Heart left ventricle (tissue), 16 donors: Measurements from ENCODE around the gene ZFPM1. TPM values are rescaled to one million over a fixed set of nuclear protein-coding genes. Genes with fewer than 3 reads are reported as not detected.
"Not testable (repeated sequence)": the region's sequence is repeated elsewhere in the genome, so short reads cannot be mapped to it uniquely, and the experiment has no call there.

Experiments
- ATAC-seq, 4 donors: fragments of 200-7000 bp; cut with Tn5 transposase; one replicate each; pipeline ENCODE4 v1.9.1; 2020 to 2022; ENCODE audit warnings: moderate library complexity in 4 of 4, mild to moderate bottlenecking in 3 of 4, moderate number of reproducible peaks in 1 of 4
- DNase-seq, 5 donors: peaks; one replicate each; pipeline ENCODE4 v3.0.0-alpha.2; 2020
- H3K27ac ChIP-seq, 12 donors: fragments of 200-600 bp; sonication (generic) in 4 of 12; one replicate each; pipeline versions ENCODE4 v1.5.0 to v1.8.0; 2016 to 2022; ENCODE audit warnings: mild to moderate bottlenecking in 2 of 12
- H3K27me3 ChIP-seq, 9 donors: fragments of 200-600 bp; sonication (generic) in 2 of 9; one replicate each; pipeline versions ENCODE4 v1.5.1 to v1.8.0; 2016 to 2022; ENCODE audit warnings: mild to moderate bottlenecking in 3 of 9
- H3K36me3 ChIP-seq, 9 donors: fragments of 200-600 bp; sonication (generic) in 2 of 9; one replicate each; pipeline versions ENCODE4 v1.5.0 to v1.8.0; 2018 to 2022; ENCODE audit warnings: mild to moderate bottlenecking in 2 of 9
- H3K4me1 ChIP-seq, 12 donors: fragments of 200-600 bp; sonication (generic) in 4 of 12; one replicate each; pipeline versions ENCODE4 v1.5.0 to v1.8.0; 2016 to 2022; ENCODE audit warnings: mild to moderate bottlenecking in 3 of 12
- H3K4me3 ChIP-seq, 12 donors: fragments of 200-600 bp; sonication (generic) in 4 of 12; one replicate each; pipeline versions ENCODE4 v1.5.0 to v1.8.0; 2017 to 2022; ENCODE audit warnings: mild to moderate bottlenecking in 9 of 12, moderate library complexity in 4 of 12
- H3K9me3 ChIP-seq, 12 donors: fragments of 200-600 bp; sonication (generic) in 4 of 12; one replicate each; pipeline versions ENCODE4 v1.5.0 to v1.8.0; 2016 to 2022; ENCODE audit warnings: mild to moderate bottlenecking in 1 of 12
- POLR2A ChIP-seq, 2 donors: fragments of 450-650 bp; IDR thresholded peaks; one replicate each; pipeline ENCODE4 v1.6.1; 2017; ENCODE audit warnings: antibody characterized with exemption in 2 of 2, mild to moderate bottlenecking in 2 of 2, moderate library complexity in 2 of 2
- WGBS, 4 donors: extraction: QIAGEN DNeasy Blood & Tissue Kit in 2 of 4; methylation state at CpG; one replicate each; pipeline versions ENCODE4 v1.1.5 to v1.1.7; 2013 to 2018; 5-methylcytosine and 5-hydroxymethylcytosine counted together
- intact Hi-C, 10 donors: fragments of 100-400 bp; cut with DNase I; formaldehyde crosslinking; loops; one replicate each; pipeline versions ENCODE4 v1.11.1 to v1.14.2; 2022
- polyA plus RNA-seq, 2 donors: library from polyadenylated mRNA; stranded (reverse); fragments of 200-250 nt; gene quantifications; one replicate each; pipeline ENCODE4 v1.2.3, GENCODE V29; 2013
- total RNA-seq, 9 donors: library from RNA; depleted of rRNA in 2 of 9; stranded (reverse); fragments of >200 nt in 2 of 9; fragmentation: NEBNext Ultra II Directional in 3 of 9; extraction: Animal tissue kit (Norgen Biotek cat#: 25700) in 3 of 9; gene quantifications; one replicate each; pipeline versions ENCODE4 v1.1.0 to v1.2.4, GENCODE V29; 2016 to 2023
- TF ChIP-seq, protein P1 (sequence below), 12 donors: fragments of 200-600 bp; sonication (generic) in 4 of 12; IDR thresholded peaks; one replicate each; pipeline versions ENCODE4 v1.5.0 to v1.8.0; 2018 to 2022; ENCODE audit warnings: antibody characterized with exemption in 12 of 12, mild to moderate bottlenecking in 5 of 12
- donor health status: ischemic (EF 13 %, LVEDD 7.1; RV severe dilation, severe dysfunction).
- donor health status: healthy with polysubstance abuse.
- donor health status: DM: no; HTN: yes; CAD: no.
- donor health status: DM: no; HTN: no; CAD: no.
- donor health status: ischemic (EF 25% LVEDD 6.9; RV normal size, moderate dysfunction).
- donor health status: ischemic (EF 25% LVEDD 5.7; RV mildly dilated, moderate dysfunction).
- donor health status: healthy.
- donor health status: DM: yes; HTN: yes; CAD: no.
- donor health status: ischemic (EF 35%, LVEDD 5.7; RV mildly dilated, moderate dysfunction).
- donor health status: nonischemic (EF 11% LVEDD 7.7; RV severe dilation, severe dysfunction).
- donor health status: DM: yes; HTN: yes; CAD: no.
- donor health status: PGD.
- donor health status: ischemic (EF 29% LVEDD 5.4; RV normal size, mild dysfunction).
- donor health status: nonischemic (EF 23%, LVEDD 6.1; RV moderate dilation, normal function).

Gene ZFPM1
- total and polyA plus RNA-seq, 11 donors = 1.3 to 6.3 (median 4.1) TPM

DNA sequence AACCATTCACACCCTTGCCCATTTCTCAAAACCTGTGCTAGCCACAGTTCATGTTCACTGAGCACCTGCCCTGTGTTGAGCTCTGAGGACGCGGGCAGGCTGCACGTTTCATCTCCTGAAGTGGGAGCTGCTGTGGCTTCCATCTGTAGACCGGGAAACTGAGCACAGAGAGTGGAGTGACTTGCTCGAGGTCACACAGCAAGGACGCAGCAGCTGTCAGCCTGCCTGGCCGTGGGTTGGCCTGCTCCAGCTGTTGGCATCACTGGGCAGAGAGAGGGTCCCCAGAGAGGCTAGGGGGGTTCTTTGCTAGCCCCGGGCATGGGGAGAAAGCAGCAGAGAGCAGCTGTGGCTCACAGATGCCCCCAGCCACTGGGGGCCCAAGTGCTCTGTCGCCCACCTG lies 28.8 kb downstream of the ZFPM1 start:
- Histone ChIP-seq H3K4me3 (no peak overlapping the region), H3K4me1 (peaks cover 0 to 34% (median 3%) of the 10 kb centered on the region in 12 donors), H3K36me3 (no peaks in the 10 kb centered on the region), H3K27ac (no peak overlapping the region), H3K27me3 (no peaks in the 10 kb centered on the region), H3K9me3 (no peaks in the 10 kb centered on the region)
- TF ChIP-seq POLR2A (IDR thresholded peaks at IDR 0.05) = no peak
- TF ChIP-seq, protein P1, sequence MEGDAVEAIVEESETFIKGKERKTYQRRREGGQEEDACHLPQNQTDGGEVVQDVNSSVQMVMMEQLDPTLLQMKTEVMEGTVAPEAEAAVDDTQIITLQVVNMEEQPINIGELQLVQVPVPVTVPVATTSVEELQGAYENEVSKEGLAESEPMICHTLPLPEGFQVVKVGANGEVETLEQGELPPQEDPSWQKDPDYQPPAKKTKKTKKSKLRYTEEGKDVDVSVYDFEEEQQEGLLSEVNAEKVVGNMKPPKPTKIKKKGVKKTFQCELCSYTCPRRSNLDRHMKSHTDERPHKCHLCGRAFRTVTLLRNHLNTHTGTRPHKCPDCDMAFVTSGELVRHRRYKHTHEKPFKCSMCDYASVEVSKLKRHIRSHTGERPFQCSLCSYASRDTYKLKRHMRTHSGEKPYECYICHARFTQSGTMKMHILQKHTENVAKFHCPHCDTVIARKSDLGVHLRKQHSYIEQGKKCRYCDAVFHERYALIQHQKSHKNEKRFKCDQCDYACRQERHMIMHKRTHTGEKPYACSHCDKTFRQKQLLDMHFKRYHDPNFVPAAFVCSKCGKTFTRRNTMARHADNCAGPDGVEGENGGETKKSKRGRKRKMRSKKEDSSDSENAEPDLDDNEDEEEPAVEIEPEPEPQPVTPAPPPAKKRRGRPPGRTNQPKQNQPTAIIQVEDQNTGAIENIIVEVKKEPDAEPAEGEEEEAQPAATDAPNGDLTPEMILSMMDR (IDR thresholded peaks at IDR 0.05) = no peak
- WGBS, 4 donors = 84 to 88% (median 86%) methylated on average over 5 to 9 of the region's 9 CpGs
- no peak for DNase-seq
- no peak for ATAC-seq
- intact Hi-C loops = no loop called here

DNA sequence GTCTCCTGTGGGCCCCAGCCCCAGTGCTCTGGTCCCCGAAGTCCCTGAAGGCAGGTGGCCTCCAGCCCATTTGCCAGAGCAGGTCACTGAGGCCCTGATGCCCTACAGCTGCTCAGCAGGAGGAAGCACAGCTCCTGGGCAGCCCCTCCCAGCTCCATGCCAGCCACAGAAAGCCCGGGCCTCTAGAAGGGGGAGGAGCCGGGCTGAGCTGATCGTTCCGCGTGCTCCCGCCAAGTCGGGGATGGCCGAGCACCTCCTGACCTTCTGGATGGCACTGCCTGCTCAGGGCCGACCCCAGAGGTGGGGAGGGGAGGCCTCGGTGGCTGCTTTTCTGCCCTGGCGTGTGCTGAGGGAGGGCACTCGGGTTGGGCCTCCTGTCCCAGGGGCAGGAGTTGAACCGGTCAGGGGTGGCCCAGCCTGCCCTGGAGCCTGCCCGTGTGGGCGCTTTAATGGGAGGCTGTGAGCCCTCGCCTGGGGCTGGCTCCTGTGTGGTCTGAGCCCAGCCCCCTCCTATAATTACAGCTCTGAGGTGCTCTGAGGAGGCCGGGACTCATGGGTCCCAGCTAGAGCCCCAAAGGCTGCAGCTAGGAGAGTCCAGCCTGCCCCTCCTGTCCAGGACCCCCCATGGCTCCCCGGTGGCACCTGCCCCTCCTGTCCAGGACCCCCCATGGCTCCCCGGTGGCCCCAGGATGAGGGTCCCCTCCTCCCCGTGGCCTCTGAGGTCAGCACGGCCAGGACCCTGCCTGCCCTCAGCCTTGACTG lies 29.7 kb downstream of the ZFPM1 start:
- H3K27ac ChIP-seq = no peak overlapping the region
- H3K36me3 ChIP-seq = no peaks in the 10 kb centered on the region
- H3K27me3 ChIP-seq = no peaks in the 10 kb centered on the region
- H3K4me3 ChIP-seq = no peak overlapping the region
- 79 to 89% (median 84%) methylated on average over 12 to 22 of the region's 22 CpGs for WGBS, 4 donors
- intact Hi-C loops = no loop called here
- TF ChIP-seq POLR2A (IDR thresholded peaks at IDR 0.05) = no peak
- TF ChIP-seq, protein P1 (IDR thresholded peaks at IDR 0.05) = no peak
- peaks cover 0 to 27% (median 3%) of the 10 kb centered on the region in 12 donors for H3K4me1 ChIP-seq
- no peaks in the 10 kb centered on the region for H3K9me3 ChIP-seq
- DNase-seq (no peak), ATAC-seq (no peak)

DNA sequence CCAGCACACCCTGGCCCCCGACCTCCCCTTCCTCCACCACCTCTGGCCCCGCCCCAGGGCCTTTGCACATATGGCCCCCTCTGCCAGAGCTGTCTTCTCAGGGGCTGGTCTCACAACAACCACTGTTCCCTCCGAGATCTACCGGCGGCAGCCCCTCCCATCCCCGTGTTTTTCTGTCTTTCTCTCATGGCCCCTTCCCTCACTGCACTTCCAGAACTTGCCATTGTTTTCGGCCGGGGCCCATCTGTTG lies 30.2 kb downstream of the ZFPM1 start:
- ATAC-seq = no peak
- Histone ChIP-seq H3K27ac (no peak overlapping the region), H3K4me1 (peaks cover 0 to 22% (median 3%) of the 10 kb centered on the region in 12 donors), H3K27me3 (no peaks in the 10 kb centered on the region), H3K4me3 (no peak overlapping the region), H3K9me3 (no peaks in the 10 kb centered on the region), H3K36me3 (no peaks in the 10 kb centered on the region)
- TF ChIP-seq, protein P1 (IDR thresholded peaks at IDR 0.05) = no peak
- TF ChIP-seq POLR2A (IDR thresholded peaks at IDR 0.05) = no peak
- 82 to 86% (median 84%) methylated on average over 8 of the region's 8 CpGs for WGBS, 4 donors
- intact Hi-C loops = no loop called here
- no peak for DNase-seq

DNA sequence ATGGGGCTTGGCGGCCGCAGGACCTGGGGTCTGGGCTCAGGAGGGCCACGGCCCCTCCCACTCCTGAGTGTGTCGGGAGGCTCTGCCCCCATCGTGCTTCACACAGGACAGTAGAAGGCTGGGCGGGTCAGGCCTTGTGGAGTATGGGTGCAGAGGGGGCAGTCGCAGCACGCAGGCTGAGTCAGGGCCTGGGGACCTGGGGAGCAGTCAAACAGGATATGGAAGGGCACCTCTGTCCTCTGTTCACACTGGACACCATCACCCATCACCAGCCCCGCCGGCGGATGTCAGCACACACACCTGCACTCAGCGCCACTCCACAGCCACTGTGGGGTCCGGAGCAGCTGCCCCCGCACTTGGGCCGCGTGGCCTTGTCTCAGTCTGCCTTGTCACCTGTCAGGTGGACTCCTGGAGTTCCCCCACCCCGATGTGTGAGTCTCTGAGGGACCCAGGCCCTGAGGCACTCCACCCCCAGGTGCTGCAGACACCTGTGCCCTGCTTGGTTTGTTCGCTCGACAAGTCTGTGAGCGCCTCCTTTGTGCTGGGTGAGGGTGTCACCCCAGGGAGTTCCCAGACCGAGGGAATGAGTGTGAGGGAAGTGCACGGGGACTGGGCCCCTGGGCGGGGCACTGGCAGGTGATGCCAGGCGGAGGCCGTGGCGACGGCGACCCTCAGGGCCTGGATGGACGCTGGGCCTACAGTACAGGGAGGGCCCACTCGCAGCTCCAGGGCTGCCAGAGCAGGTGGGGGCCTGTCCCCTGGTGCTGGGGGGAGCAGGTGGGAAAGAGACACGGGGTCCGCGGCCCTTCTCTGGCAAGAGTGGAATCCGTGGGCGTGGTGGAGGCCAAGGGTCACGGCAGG lies 31.7 kb downstream of the ZFPM1 start:
- 93 to 98% (median 95%) methylated on average over 27 to 36 of the region's 36 CpGs for WGBS, 4 donors
- Histone ChIP-seq H3K36me3 (peaks cover 0 to 9% (median 0%) of the 10 kb centered on the region in 9 donors), H3K4me1 (peaks cover 0 to 10% (median 0%) of the 10 kb centered on the region in 12 donors), H3K27ac (no peak overlapping the region), H3K4me3 (no peak overlapping the region), H3K9me3 (no peaks in the 10 kb centered on the region), H3K27me3 (no peaks in the 10 kb centered on the region)
- DNase-seq (no peak), ATAC-seq (no peak)
- TF ChIP-seq, protein P1 (IDR thresholded peaks at IDR 0.05) = no peak
- no peak for TF ChIP-seq POLR2A (IDR thresholded peaks at IDR 0.05)
- intact Hi-C loops = no loop called here

DNA sequence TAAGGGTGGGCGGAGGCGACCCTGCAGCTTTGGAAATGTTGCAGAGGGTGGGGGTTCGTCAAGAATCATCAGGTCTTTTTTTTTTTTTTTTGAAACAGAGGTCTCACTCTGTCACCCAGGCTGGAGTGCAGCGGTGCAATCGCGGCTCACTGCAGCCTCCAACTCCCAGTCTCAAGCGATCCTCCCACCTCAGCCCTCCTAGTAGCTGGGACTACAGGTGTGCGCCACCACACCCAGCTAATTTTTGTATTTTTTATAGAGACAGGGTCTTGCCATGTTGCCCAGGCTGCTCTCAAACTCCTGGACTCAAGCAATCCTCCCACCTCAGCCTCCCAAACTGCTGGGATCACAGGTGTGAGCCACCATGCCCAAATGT lies 32.3 kb downstream of the ZFPM1 start:
- H3K4me1 ChIP-seq, ATAC-seq, H3K27ac ChIP-seq, H3K4me3 ChIP-seq, DNase-seq, H3K9me3 ChIP-seq, intact Hi-C loops, H3K27me3 ChIP-seq: not testable (repeated sequence)
- H3K36me3 ChIP-seq = peaks cover 0 to 11% (median 0%) of the 10 kb centered on the region in 9 donors
- WGBS, 4 donors = 93 to 99% (median 95%) methylated on average over 8 of the region's 8 CpGs
